Raji (cell line): ENCODE measurements around the gene LRRC61.

Experiments used
- POLR2A ChIP-seq: IDR thresholded peaks from 2 replicates; pipeline ENCODE4 v1.6.1; 2011; ENCODE audit warnings: low read depth, low read length, control low read depth; ENCODE audit not compliant: insufficient read depth

Gene LRRC61

GRCh38 chr7:150322833-150323681 is at the start of gene LRRC61, which contains the start of gene ACTR3C:
Gene LRRC61, plus strand, starts transcription at chr7:150323355. Its CDS starts 13,507 bp downstream, at chr7:150336862.
Gene ACTR3C, minus strand, starts transcription at chr7:150323545. Its CDS starts 28,249 bp downstream, at chr7:150295296.
- TF ChIP-seq POLR2A, result peak; percentile 81

- no peak for TF ChIP-seq POLR2A
These were observed 16.0 kb upstream of the LRRC61 start for GRCh38 chr7:150307129-150307528.

- TF ChIP-seq POLR2A, result no peak
These were observed 15.3 kb upstream of the LRRC61 start for GRCh38 chr7:150307904-150308303.

GRCh38 chr7:150308575-150308974 is 14.6 kb upstream of the LRRC61 start:
- TF ChIP-seq POLR2A, result no peak

- no peak for TF ChIP-seq POLR2A
These were observed 12.0 kb upstream of the LRRC61 start for GRCh38 chr7:150311146-150311545.

GRCh38 chr7:150311711-150312110 is 11.4 kb upstream of the LRRC61 start:
- TF ChIP-seq POLR2A, result no peak

GRCh38 chr7:150313367-150313809 is 9.8 kb upstream of the LRRC61 start:
- no peak for TF ChIP-seq POLR2A

GRCh38 chr7:150313870-150314269 is 9.3 kb upstream of the LRRC61 start:
- TF ChIP-seq POLR2A, result no peak

GRCh38 chr7:150314639-150315239 is 8.4 kb upstream of the LRRC61 start:
- TF ChIP-seq POLR2A, result no peak

- no peak for TF ChIP-seq POLR2A
These were observed 5.3 kb upstream of the LRRC61 start for GRCh38 chr7:150317748-150318444.

GRCh38 chr7:150321788-150322113 is 1.4 kb upstream of the LRRC61 start:
- TF ChIP-seq POLR2A, result no peak

- no peak; the same call in 1 of the 2 replicates for TF ChIP-seq POLR2A
These were observed 882 bp upstream of the LRRC61 start for GRCh38 chr7:150322114-150322832.

GRCh38 chr7:150323682-150324372 is 672 bp downstream of the LRRC61 start:
- TF ChIP-seq POLR2A, result no peak; the same call in 1 of the 2 replicates

- TF ChIP-seq POLR2A, result no peak
These were observed 1.3 kb downstream of the LRRC61 start for GRCh38 chr7:150324373-150324961.
